A172 (cell line): Measurements from ENCODE around the gene C1QTNF12. TPM values are rescaled to one million over a fixed set of nuclear protein-coding genes. Genes with fewer than 3 reads are reported as not detected.

Source experiments
- DNase-seq: peaks from one replicate; pipeline ENCODE4 v3.0.0-alpha.2; 2015; ENCODE audit warnings: low spot score
- total RNA-seq: library from RNA; depleted of rRNA; stranded (reverse); fragments of >200 nt; shearing (Covaris generic); gene quantifications from 2 replicates; pipeline ENCODE4 v1.2.3, GENCODE V29; 2014

C1QTNF12 gene
- total RNA-seq, 1 experiment from 2014 or later = not detected

- peak; percentile 64 for DNase-seq
Measured at GRCh38 chr1:1281533-1282321, 35.2 kb upstream of the C1QTNF12 start.

GRCh38 chr1:1280782-1281481, 34.4 kb upstream of the C1QTNF12 start:
- DNase-seq = no peak

GRCh38 chr1:1279028-1279427, 32.5 kb upstream of the C1QTNF12 start:
- DNase-seq = no peak

- no peak for DNase-seq
Measured at GRCh38 chr1:1278620-1279019, 32.1 kb upstream of the C1QTNF12 start.

GRCh38 chr1:1275836-1276235, 29.3 kb upstream of the C1QTNF12 start:
- no peak for DNase-seq

GRCh38 chr1:1274931-1275431, 28.5 kb upstream of the C1QTNF12 start:
- DNase-seq = no peak

GRCh38 chr1:1274299-1274930, 27.9 kb upstream of the C1QTNF12 start:
- no peak for DNase-seq

- DNase-seq = peak; percentile 59
Measured at GRCh38 chr1:1273512-1274298, 27.2 kb upstream of the C1QTNF12 start, which contains the start of gene UBE2J2. TSS of gene UBE2J2 (minus strand) at chr1:1273854. CDS start at chr1:1267992, 5,862 bp downstream.

- DNase-seq = no peak
Measured at GRCh38 chr1:1273209-1273511, 26.6 kb upstream of the C1QTNF12 start.

GRCh38 chr1:1272341-1273208, 26.1 kb upstream of the C1QTNF12 start:
- no peak for DNase-seq

- DNase-seq = no peak
Measured at GRCh38 chr1:1270813-1271212, 24.3 kb upstream of the C1QTNF12 start.

GRCh38 chr1:1268284-1268682, 21.8 kb upstream of the C1QTNF12 start:
- no peak for DNase-seq

GRCh38 chr1:1267488-1268283, 21.2 kb upstream of the C1QTNF12 start:
- DNase-seq = no peak

GRCh38 chr1:1264868-1265272, 18.3 kb upstream of the C1QTNF12 start:
- DNase-seq = peak; percentile 93

- no peak for DNase-seq
Measured at GRCh38 chr1:1264026-1264425, 17.5 kb upstream of the C1QTNF12 start.

GRCh38 chr1:1262758-1263157, 16.2 kb upstream of the C1QTNF12 start:
- no peak for DNase-seq

GRCh38 chr1:1262071-1262470, 15.5 kb upstream of the C1QTNF12 start:
- no peak for DNase-seq

- DNase-seq = no peak
Measured at GRCh38 chr1:1260843-1261560, 14.5 kb upstream of the C1QTNF12 start.

GRCh38 chr1:1259951-1260600, 13.6 kb upstream of the C1QTNF12 start:
- DNase-seq = no peak
